CD4-positive, alpha-beta T cell treated with Interleukin-15 for 4 hours (primary cell): ENCODE results near the gene HIVEP3.

Experiments
- DNase-seq: peaks from one replicate; pipeline ENCODE4 v3.0.0-alpha.2; 2020; ENCODE audit warnings: low spot score

The HIVEP3 gene

DNA sequence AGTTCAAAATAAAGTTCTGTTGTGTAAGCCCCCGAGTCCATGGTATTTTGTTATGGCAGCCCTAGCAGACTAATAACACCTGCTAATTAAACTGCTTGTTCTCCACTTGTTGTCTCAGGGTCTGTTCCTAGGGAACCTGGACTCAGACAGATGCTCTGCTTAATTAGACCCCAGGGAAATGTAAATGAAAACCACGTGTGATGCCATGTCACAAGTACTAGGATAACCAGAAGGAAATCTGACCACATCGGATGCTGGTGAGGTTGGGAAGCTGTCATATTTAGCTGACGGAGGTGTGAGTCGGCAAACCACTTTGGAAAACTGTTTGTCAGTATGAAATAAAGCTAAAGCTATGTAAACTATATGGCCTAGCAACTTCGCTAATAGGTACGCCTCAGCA lies 453.8 kb downstream of the HIVEP3 start:
- no peak for DNase-seq

DNA sequence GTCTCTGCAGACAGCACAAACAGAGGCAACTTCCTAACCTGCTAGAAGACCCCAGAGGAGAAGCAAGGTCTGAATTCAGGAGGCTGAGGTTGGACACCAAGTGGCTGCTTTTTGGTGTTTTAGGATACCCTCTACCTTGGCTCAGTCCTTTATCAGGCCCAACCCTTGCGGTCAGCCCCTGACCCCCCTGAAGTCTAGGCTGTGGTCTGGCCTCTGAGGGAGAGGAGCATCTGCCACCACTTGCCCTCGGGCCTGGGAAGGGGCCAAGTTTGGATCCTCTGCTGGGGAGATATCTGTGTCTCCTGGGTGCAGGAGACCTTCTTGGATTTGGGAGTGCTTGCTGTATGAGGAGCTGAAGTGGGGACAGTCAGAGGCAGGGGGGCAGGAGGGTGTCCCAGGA lies 455.2 kb downstream of the HIVEP3 start:
- no peak for DNase-seq

DNA sequence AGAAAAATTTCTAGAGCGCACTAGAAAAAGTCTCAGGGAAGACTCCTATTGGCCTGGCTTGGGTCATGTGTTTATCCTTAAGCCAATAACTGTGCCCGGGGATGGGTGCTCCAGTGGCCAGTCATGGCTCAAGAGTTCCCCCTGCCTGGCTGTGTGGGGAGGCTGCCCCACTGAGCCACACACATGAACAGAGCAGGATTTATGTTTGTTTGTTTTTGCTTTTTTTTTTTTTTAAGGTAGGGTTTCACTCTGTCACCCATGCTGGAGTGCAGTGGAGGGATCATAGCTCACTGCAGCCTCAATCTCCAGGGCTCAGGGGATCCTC lies 456.1 kb downstream of the HIVEP3 start:
- no peak for DNase-seq

DNA sequence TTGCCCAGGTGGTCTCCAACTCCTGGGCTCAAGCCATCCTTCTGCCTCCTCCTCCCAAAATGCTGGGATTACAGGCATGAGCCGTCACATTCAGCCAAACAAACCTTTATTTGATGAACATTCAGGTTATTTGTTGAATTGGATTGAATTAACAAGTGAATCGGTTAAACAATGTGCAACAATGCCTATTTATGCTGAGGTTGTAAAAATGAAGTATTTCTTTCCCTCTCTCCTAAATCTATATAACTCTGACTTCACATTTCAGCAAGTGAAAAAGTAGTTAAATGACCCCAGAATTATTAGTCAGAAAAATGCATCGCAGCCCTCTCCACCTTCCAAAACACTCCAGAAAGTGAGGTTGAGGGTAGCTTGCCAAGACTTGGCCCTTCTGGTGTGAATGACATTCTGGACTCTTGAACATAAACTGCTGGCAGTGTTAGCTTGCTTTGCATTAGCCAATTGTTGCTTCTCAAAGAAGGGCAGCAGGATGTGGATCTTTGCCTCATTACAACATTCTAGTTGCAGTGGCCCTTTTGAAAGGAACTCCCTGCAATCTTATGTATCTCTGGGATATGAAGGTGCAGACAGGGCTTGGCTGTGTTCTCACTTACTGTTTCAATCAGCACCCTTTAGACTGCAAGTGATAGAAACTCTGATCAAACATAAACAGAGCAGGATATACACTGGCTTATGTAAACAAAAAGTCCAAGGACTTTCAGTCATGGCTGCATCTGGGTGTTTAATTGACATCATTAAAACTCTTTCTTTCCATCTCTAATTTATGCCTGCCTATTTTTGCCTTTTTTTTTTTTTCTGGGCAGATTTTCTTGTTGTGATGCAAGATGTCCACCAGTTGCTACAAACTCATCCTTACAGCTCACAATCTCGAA lies 456.7 kb downstream of the HIVEP3 start:
- DNase-seq = no peak

DNA sequence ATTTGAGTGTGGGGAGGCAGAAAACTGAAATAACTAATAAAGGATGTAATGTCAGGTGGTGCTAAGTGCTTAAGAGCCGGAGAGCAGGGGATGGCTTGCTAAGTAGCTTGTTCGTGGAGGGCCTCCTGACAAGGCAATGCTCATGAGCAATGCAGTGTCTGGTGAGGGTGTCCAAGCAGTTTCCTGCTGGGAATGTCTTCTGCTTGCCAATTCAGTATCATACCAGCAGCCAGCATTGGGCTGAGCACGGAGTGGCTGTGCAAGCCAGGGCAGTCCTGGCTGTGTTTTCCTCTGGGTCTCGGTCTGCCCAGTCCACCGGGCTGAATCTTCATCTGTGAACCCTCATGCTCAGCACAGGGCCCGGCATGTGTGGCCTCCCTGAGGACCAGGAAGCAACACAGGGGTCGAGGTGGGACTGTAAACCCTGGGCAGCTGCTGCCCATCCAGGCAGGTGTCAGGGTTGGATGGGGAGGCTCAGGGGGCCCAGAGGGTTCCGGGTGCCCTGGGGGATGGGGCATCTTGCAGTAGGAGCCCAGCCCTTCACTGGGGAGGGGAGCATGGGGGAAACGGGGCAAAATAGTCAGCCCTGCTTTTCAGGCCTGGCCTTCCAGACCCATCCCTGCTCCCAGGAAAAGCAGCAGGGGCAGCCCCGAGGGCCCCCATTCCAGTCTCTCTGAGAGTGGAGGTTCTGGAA lies 461.7 kb downstream of the HIVEP3 start:
- no peak for DNase-seq
